ENCODE measurements around the gene ZMYM4. TPM values are rescaled to one million over a fixed set of nuclear protein-coding genes. Genes with fewer than 3 reads are reported as not detected.

The ZMYM4 gene
- total and polyA plus RNA-seq, 8 donors, result 8.8 to 104 (median 23.7) TPM

- WGBS, 5 donors, result 79 to 91% (median 85%) methylated on average over 3 of the region's 3 CpGs
- Histone ChIP-seq H3K4me1 (peaks cover 0 to 18% (median 9%) of the 10 kb centered on the region in 4 donors), H3K9me3 (no peaks in the 10 kb centered on the region), H3K27ac (no peak overlapping the region), H3K4me3 (no peak overlapping the region), H3K27me3 (no peaks in the 10 kb centered on the region), H3K36me3 (peaks cover 0 to 39% (median 34%) of the 10 kb centered on the region in 4 donors)
- TF ChIP-seq POLR2AphosphoS5 (IDR thresholded peaks at IDR 0.05) (no peak), EP300 (IDR thresholded peaks at IDR 0.05) (no peak), CTCF (IDR thresholded peaks at IDR 0.05) (no peak)
- intact Hi-C loops (cut with DNase I; ENCODE audit: low total_unique reads), result no loop called here
- DNase-seq, result no peak
Observed at GRCh38 chr1:35364741-35365140, 96.2 kb downstream of the ZMYM4 start.

- DNase-seq, result no peak
- Histone ChIP-seq H3K36me3 (peaks cover 0 to 26% (median 19%) of the 10 kb centered on the region in 4 donors), H3K4me3 (no peak overlapping the region), H3K4me1 (peaks cover 0 to 35% (median 13%) of the 10 kb centered on the region in 4 donors), H3K27me3 (no peaks in the 10 kb centered on the region), H3K9me3 (no peaks in the 10 kb centered on the region), H3K27ac (no peak overlapping the region)
- 96 to 100% (median 97%) methylated on average over 2 of the region's 2 CpGs for WGBS, 5 donors
- TF ChIP-seq POLR2AphosphoS5 (IDR thresholded peaks at IDR 0.05) (no peak), EP300 (IDR thresholded peaks at IDR 0.05) (no peak), POLR2A (IDR thresholded peaks at IDR 0.05) (no peak), CTCF (IDR thresholded peaks at IDR 0.05) (no peak)
- intact Hi-C loops (cut with DNase I; ENCODE audit: low total_unique reads), result no loop called here
Observed at GRCh38 chr1:35367914-35368313, 99.4 kb downstream of the ZMYM4 start.

DNA sequence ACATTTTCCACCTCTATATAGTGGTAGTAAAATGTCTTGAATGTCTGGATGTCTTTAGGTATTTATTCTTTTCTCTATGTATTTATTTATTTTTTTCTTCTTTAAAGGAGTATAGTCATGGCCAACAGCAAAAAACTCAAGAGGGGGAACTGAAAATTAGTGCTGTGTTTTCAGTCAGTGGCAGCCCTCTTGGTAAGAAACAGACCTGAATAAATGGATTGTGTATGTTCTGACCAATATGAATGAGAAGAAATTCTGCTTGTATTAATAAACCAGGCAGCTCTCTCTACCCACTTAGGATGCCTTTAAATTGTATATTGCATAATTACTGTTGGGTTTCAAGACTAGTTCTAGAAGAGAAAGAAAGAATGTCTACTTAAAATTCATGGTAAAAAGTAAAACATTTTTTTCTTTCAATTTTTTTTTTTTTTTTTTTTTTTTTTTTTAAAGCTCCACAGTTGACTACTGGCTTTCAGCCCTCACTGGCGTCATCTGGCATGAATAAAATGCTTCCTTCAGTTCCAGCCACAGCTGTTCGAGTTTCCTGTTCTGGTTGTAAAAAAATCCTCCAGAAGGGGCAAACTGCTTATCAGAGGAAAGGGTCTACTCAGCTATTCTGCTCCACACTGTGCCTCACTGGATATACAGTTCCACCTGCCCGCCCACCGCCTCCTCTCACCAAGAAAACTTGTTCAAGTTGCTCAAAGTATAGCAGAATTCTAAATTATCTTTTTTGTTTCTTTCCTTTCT is 101.6 kb downstream of the ZMYM4 start:
- intact Hi-C loops (cut with DNase I; ENCODE audit: low total_unique reads), result no loop called here
- 39 to 49% (median 43%) methylated on average over 4 of the region's 4 CpGs for WGBS, 5 donors
- Histone ChIP-seq H3K27me3 (no peaks in the 10 kb centered on the region), H3K4me1 (peaks cover 0 to 20% (median 4%) of the 10 kb centered on the region in 4 donors), H3K9me3 (no peaks in the 10 kb centered on the region), H3K27ac (peak overlapping the region in 2 of 5 donors; percentile 30 to 47), H3K4me3 (no peak overlapping the region), H3K36me3 (peaks cover 0 to 20% (median 13%) of the 10 kb centered on the region in 4 donors)
- DNase-seq, result peak; percentile 57 to 90
- TF ChIP-seq POLR2A (IDR thresholded peaks at IDR 0.05) (no peak), POLR2AphosphoS5 (IDR thresholded peaks at IDR 0.05) (no peak), CTCF (IDR thresholded peaks at IDR 0.05) (no peak), EP300 (IDR thresholded peaks at IDR 0.05) (no peak)

- H3K9me3 ChIP-seq, result no peaks in the 10 kb centered on the region
- peaks cover 0 to 20% (median 13%) of the 10 kb centered on the region in 4 donors for H3K36me3 ChIP-seq
- peaks cover 0 to 20% (median 4%) of the 10 kb centered on the region in 4 donors for H3K4me1 ChIP-seq
- DNase-seq, result no peak
- no peaks in the 10 kb centered on the region for H3K27me3 ChIP-seq
- no peak overlapping the region for H3K4me3 ChIP-seq
- WGBS, 5 donors, result 58 to 65% (median 64%) methylated on average over 4 of the region's 4 CpGs
- intact Hi-C loops (cut with DNase I; ENCODE audit: low total_unique reads), result no loop called here
- H3K27ac ChIP-seq, result no peak overlapping the region
- TF ChIP-seq CTCF (IDR thresholded peaks at IDR 0.05) (no peak), POLR2A (IDR thresholded peaks at IDR 0.05) (no peak), EP300 (IDR thresholded peaks at IDR 0.05) (no peak), POLR2AphosphoS5 (IDR thresholded peaks at IDR 0.05) (no peak)
Observed at GRCh38 chr1:35371506-35371905, 103.0 kb downstream of the ZMYM4 start.

Data from stomach (tissue), 9 donors.